Fibroblast of villous mesenchyme (primary cell): ENCODE measurements around the gene CDC25B. TPM values are rescaled to one million over a fixed set of nuclear protein-coding genes. Genes with fewer than 3 reads are reported as not detected.
A peak's percentile ranks its signal among the peaks of the same experiment; 100 is the strongest.

ENCODE experiments used
- DNase-seq: peaks from one replicate; pipeline ENCODE4 v3.0.0-alpha.2; 2010; ENCODE audit warnings: low read depth
- H3K4me3 ChIP-seq: 2 replicates; pipeline ENCODE4 v1.5.1; 2011; ENCODE audit warnings: low read depth, mild to moderate bottlenecking, low read length
- total RNA-seq: library from RNA; depleted of rRNA; stranded (reverse); fragments of >200 nt; gene quantifications from 2 replicates; pipeline ENCODE4 v1.2.3, GENCODE V29; 2012
- TF ChIP-seq, protein P1 (sequence below): IDR thresholded peaks from 2 replicates; pipeline ENCODE4 v1.5.1; 2012; ENCODE audit warnings: low read depth, mild to moderate bottlenecking, low read length; ENCODE audit not compliant: insufficient read depth

The CDC25B gene
- total RNA-seq, 1 donor, result 46.2 TPM

DNA sequence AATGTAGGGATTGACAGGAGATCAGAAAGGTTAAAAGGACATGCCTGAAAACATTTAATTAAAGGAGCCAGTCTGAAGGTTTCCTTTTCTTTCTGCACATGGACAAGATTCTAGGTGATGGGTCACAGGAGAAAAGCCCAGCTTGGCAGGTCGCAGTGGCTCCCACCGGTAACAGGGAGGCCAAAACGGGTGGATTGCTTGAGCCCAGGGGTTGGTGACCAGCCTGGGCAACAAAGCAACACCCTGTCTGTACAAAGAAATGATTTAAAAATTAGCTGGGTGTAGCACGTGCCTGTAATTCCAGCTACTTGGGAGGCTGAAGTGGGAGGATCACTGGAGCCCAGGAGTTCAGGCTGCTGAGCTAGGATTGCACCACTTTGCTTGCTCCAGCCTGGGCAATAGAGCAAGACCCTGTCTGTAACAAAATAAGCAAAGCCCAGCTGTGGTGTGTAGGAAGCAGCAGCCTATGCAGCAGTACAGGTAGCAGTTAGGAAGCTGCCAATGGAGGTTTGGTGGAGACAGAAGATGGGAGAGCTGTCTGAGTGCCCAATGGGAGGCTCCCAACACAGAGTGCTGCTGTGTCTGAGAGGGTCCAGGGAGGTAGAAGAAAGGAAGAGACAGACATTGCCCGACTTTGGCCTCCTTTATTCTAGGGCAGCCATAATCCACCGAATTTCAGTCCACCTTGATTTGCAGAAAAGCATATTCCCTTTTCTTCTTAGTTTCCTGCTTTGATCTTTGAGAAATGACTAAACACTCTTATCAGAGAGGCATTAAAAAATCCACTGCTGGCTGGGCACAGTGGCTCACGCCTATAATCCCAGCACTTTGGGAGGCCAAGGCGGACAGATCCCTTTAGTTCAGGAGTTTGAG, 17.1 kb downstream of the CDC25B start:
- TF ChIP-seq, protein P1, sequence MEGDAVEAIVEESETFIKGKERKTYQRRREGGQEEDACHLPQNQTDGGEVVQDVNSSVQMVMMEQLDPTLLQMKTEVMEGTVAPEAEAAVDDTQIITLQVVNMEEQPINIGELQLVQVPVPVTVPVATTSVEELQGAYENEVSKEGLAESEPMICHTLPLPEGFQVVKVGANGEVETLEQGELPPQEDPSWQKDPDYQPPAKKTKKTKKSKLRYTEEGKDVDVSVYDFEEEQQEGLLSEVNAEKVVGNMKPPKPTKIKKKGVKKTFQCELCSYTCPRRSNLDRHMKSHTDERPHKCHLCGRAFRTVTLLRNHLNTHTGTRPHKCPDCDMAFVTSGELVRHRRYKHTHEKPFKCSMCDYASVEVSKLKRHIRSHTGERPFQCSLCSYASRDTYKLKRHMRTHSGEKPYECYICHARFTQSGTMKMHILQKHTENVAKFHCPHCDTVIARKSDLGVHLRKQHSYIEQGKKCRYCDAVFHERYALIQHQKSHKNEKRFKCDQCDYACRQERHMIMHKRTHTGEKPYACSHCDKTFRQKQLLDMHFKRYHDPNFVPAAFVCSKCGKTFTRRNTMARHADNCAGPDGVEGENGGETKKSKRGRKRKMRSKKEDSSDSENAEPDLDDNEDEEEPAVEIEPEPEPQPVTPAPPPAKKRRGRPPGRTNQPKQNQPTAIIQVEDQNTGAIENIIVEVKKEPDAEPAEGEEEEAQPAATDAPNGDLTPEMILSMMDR, result no peak
- H3K4me3 ChIP-seq, result no peak overlapping the region
- no peak for DNase-seq

DNA sequence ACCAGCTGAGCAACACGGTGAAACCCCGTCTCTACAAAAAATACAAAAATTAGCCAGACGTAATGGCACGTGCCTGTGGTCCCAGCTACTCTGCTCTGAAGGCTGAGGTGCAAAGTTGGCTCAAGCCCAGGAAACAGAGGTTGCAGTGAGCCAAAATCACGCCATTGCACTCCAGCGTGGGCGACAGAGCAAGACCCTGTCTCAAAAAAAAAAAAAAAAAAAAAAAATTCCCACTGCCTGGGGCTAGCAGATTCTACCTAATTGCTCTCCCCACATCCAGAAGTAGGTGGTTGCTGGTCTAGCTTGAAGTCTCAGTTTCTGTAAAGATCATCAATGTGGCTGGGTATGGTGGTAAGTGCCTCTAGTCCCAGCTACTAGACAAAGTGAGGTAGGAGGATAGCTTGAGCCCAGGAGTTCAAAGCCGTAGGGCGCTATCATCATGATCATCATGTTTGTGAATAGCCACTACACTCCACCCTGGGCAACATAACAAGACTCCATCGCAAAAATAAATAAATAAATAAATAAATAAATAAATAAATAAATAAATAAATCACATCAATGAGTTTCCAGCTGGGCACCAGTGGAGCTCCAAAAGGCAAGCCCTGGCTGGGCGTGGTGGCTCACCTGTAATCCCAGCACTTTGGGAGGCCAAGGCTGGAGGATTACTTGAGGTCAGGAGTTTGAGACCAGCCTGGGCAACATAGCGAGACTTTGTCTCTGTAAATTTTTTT, 17.9 kb downstream of the CDC25B start:
- no peak for DNase-seq
- H3K4me3 ChIP-seq, result no peak overlapping the region
- TF ChIP-seq, protein P1, result no peak

DNA sequence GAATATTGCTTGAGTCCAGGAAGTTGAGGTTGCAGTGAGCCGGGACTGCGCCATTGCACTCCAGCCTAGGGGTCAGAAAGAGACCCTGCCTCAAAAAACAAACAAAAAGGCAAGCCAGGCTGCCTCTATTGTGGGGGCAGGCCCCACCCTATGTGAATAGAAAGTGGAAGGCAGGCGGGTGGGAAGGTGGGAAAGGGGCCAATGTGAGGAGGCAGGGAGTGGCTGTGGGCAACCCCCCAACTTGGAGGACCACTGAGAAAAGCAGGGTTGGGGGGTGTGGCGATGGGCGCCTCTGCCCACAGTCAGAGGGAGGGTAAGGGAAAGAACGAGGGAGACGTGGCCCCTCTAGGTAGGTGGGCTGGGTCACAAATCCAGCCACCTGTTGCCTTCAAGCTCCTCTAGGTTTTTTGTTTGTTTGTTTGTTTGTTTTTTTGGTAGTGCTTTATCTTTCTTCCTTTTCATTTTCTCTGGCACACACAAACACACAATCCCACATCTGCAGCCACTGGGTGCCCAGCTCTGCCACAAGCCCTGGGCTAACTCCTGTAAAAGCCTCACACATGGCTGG, 18.9 kb downstream of the CDC25B start:
- DNase-seq, result no peak
- TF ChIP-seq, protein P1, result no peak

DNA sequence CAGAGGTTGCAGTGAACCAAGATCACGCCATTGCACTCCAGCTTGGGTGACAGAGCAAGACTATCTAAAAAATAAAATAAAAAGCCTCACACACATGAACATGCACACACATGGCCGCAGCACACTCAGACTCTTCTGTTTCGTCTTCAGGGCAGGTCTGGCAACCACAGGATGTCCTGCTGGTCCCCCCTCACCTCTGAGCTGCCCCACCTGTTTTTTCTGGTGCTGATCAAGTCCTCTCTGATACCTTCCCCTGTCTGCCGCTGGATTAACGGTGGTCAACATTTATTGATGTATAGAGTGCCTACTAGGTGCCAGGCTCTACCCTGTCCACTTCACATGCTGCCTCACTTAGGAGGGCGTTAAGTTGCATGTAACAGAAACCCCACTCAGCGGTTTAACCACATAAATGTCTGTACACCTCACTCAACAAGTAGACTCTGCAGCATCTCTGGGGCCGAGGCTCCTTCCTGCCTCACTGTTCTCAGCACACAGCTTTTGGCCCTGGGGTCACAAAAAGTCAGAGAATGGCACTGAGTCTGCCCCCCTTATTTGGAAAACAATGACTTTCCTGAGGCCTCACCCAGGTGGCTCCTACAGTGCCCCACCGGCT, 19.7 kb downstream of the CDC25B start:
- TF ChIP-seq, protein P1, result no peak
- no peak for DNase-seq

More for the DNA sequence above, 18.9 kb downstream of the CDC25B start:
- no peak overlapping the region for H3K4me3 ChIP-seq

DNA sequence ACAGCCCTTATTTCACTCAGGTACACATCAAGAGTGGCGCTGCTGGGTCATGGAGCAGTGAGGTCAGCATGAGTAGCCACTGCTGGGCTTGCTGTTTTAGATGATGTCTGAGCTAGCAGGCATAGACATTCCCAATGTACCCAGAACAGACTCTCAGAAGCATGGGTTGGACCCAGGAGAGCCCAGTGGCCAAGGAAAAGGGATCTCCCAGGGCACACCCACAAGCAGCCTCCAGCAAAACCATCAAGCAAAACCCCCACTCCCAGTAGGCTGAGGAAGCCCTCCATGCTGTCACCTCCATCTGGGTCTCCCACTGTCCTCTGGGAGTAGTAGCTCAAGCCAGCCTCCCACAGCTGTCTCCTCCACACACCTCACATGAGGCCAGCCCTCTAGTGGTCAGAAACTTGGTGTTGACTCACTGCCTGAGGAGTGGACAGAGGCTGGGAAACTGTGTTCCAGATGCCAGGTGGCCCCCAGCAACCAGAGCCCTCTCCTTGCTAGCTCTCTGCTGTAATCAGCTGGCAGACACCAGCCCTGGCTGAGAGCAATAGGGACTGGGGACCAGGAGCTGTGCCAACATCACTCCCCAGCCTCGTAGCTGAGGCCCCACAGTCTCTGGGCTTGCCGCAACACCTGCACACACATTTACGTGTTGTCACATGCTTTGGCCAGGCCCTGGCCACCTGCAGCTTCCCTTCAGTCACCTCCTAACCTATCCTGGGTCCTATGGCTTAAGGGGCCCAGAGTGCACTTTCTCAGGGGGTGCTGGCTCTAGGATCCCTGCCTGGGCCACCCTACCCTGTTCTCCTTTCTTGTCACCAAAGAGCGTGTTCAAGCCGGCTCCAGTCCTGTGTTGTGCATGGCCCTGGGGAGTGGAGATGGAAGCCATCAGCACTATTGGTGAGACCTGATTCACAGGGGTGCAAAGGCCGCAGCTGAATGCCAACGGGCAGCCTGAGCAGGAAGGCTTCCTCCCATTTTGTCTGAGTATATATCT, 22.3 kb downstream of the CDC25B start:
- TF ChIP-seq, protein P1, result peak; percentile 88
- peak; percentile 85 for DNase-seq
- H3K4me3 ChIP-seq, result no peak overlapping the region

More for the DNA sequence above, 19.7 kb downstream of the CDC25B start:
- no peak overlapping the region for H3K4me3 ChIP-seq
